HG03520 (cell line): ENCODE results near the gene PML.

ENCODE experiments used
- ATAC-seq: cut with Tn5 transposase; IDR thresholded peaks from one replicate; pipeline ENCODE4 v1.9.1; 2021; ENCODE audit warnings: mild to moderate bottlenecking, moderate library complexity; ENCODE audit not compliant: unreplicated experiment

The PML gene

DNA sequence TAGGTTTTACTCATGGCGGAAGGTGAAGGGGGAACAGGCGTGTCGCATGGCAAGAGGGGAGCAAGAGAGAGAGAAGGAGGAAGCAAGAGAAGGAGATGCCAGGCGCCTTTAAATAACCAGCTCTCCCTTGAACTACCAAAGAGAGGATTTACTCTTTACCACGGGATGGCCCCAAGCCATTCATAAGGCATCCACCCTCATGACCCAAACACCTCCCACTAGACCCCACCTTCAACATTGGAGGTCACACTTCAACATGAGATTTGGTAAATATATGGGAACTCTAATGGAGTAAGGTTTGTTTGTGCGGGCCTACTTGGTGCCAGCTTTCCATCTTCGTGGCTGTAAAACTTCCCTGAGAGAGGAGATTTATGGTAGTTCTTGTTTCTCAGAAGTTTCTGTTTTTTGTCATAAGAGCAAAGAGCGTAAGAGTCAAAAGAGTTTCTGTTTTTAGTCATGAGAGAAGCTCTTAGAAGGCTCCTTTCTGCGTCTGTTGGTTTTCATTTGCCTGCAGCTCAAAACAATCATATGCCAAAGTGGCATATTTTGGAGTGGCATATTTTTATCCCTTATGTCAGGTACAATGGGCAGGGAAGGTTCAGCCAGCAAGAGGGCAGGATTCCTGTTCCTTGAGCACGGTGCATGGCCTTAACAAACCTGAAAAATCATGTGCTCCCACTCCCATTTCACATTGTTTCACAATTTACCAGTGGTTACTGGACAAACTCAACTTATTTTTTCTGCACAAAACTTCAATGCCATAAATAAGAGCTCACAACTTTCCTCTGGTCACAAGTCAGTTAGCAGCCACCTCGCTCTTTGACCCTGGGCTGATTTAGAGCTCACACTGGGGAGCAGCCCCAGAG, 12.5 kb downstream of the PML start:
- no peak for ATAC-seq

DNA sequence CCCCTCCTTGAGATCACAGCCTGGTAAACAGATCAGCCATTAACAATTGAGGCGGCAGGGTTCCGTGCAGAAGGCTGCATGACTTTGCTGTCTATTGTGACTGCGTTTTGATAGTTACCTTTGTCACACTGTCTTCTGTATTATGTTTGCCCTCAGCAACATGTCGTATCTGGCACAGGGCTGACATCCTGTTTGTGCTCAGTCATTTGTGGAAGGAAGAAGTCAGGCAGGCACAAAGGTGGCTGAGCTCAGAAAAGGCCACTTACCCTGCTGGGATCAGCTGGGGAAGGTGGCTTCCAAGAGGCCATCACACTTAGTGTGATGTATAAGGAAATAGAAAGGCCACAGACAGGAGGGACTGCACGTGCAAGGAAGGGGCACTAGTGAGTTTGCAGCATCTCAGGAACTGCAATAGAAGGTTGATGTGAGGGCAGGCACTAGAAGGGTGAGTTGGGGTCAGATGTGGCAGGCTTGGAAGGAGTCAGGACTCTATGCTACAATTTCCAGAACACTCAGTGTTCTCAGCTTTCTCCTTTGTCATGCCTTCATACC, 13.4 kb downstream of the PML start:
- ATAC-seq, result no peak

DNA sequence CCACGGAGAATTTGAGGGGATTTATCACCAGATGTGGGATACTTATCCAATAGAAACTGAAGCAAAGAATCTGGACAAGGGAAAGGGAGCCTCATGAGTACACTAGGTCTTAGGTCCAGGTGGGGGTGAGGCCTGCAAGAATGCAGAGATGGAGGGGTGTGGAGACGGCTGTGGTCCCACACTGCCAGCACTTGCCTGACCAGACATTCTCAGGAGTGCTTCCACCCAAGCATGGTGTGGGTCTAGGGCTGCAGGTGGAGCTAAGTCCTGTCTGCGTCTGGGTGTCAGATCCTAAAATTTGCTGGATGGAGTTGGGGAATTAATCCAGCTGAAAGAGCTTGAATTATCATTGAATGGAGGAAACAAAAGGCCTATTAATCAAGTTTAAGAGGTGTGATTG, 14.4 kb downstream of the PML start:
- no peak for ATAC-seq

DNA sequence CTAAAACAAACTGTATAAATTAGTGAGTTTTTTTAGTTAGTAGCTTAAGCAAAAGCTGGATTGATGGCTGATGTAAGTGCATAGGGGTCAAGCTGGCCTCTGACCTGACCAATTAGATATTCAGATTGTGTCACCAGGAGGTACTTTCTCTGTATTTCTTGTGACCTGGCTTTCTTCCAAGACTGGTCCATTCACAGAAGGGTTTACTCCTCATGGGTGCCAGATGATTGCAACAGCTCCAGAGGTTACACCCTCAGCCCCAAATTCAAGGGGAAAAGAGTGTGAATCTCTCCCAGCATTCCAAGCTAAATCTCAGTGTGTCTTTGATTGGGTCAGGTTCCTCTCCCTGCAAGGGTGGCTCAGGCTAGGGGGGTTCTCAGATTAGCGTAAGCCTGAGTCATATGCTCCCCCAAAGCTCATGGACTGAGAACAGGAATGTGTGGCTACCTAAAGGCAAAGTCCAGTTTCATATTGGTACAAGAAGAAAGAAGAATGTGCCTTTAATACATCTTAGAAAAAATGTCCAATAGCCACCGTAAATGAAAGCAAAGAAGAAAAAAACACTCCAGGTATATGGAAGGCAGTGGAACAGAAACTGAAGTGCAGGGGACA, 16.5 kb downstream of the PML start:
- ATAC-seq, result no peak

DNA sequence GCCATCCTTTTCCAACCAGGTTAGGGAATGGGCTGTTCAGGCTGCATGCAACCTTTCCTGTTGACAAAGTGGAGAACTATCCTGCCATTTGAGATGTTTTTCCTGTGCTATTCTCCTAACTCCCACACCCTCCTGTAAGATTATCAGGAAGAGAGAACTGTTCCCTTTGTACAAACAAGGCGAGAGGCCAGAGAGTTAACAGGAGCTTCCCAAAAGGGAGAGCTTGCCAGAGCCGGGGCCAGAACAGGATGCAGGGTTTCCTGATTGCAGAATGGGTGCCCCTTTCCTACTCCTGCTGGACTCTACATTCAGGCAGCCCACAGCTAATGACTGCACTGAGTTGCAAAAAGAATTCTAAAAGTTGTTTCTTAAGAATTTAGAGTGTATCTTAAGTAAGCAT, 17.1 kb downstream of the PML start:
- ATAC-seq, result no peak

DNA sequence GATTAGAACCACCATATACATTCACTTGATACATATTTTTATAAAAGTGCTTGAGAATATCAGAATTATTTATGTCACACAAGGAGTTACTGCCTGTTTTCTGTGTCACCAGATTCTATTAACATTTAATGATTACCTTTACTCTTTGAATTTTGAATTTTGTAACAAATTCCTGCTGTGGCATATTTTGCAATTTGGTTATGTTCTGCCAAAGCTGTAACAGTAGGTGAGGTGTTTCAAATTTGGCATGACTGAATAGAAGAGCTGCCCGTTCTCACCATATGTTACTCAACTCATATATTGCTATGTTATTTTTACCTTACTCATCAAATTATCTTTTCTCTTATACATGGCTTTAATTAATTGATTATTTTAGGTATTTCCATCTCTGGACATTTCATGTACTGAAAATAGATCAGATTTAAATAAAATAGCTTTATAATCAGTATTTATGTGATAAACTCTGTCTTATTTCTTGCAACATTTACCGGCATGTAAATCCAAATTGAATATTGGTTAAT, 18.9 kb downstream of the PML start:
- no peak for ATAC-seq

DNA sequence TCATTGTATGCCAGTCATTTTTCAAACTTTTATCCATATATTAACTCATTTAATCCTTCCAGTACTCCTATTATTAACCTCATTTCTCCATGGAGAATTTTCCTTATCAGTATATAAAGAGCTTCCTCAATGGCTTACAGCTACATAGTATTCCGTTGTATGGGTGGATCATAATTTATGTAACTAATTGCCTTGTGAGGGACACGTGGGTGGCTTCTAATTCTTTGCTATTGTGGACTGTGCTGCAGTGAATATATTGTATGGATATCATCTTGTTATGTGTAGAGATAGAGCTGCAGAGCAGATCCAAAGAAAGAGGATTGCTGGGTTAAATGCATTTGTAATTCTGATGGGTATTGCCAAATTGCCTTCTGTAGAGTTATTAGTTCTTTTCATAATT, 25.2 kb downstream of the PML start:
- ATAC-seq, result no peak

DNA sequence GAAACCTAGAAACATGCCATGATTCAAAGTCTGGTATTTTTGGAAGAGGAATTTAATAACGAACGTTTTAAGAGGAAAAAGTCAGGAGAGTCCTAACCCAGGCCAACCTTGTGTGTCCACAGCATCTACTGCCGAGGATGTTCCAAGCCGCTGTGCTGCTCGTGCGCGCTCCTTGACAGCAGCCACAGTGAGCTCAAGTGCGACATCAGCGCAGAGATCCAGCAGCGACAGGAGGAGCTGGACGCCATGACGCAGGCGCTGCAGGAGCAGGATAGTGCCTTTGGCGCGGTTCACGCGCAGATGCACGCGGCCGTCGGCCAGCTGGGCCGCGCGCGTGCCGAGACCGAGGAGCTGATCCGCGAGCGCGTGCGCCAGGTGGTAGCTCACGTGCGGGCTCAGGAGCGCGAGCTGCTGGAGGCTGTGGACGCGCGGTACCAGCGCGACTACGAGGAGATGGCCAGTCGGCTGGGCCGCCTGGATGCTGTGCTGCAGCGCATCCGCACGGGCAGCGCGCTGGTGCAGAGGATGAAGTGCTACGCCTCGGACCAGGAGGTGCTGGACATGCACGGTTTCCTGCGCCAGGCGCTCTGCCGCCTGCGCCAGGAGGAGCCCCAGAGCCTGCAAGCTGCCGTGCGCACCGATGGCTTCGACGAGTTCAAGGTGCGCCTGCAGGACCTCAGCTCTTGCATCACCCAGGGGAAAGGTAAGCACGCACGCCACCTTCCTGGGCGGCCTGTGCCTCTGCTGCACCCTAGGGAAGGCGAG, 28.4 kb downstream of the PML start:
- no peak for ATAC-seq

DNA sequence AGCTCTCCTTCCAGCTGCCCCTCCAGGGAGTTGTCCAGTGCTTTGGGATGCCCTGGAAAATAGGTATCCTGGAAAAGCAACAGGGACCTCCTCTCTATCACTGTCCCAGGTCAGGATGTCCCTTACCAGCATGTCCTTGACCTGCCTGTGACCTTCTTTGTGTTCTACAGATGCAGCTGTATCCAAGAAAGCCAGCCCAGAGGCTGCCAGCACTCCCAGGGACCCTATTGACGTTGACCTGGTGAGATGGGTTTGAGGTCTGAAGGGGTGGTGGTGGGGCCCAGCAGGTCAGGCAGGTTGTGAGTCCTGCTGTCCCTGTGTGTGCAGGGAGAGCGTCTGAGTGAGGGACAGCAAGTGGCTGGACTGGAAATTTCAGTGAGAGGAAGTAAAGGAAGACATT, 30.2 kb downstream of the PML start:
- ATAC-seq, result no peak

DNA sequence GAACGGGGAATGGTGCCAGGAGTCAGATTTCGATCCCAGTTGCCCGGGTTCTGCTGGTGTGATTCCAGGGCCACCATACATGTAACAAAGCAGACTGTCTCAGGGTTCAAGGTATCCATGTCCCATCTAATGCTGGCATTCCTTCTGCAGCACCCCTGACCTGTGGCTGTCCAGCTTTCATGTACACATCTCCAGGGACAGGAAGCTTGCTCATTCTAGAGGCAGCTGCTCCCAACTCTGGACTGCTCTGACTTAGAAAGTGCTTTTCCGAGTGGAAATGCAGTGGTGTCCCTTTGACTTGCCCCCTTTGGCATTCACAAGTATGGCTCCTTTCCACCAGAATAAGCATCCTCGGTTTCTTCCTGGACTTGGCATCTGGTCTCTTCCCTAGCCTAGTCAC, 30.9 kb downstream of the PML start:
- ATAC-seq, result no peak

DNA sequence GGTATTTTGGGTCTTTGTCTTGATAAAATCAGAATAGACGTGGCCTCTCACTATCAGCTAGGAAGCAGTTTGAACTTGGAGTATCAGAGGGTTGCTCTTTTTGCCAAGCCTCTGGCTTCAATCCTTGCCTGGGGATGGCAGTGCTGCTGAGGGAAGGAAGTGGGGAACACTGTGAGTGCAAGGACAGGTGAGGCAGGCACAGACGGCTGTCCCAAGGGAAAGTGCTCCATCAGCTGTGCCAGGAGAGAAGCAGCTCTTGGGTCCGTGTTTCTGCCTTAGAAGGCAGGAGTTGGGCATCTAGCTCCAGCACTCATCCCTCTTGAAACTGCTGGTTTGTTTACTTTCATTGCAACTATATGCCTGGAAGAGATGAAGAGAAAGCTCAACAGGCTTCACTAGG, 33.2 kb downstream of the PML start:
- ATAC-seq, result no peak

DNA sequence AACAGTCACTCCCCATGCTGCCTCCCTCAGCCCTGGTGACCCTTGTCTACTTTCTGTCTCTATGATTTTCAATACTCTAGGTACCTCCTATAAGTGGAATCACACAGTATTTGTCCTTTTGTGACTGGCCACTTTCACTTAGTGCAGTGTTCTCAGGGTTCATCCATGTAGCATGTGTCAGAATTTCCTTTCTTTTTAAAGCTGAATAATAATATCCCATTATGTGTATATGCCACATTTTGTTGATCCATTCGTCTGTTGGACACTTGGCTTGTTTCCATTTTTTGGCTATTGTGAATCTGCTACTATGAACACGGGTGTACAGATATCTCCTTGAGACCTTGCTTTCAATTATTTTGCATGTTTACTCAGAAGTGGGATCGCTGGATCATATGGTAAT, 34.1 kb downstream of the PML start:
- no peak for ATAC-seq

DNA sequence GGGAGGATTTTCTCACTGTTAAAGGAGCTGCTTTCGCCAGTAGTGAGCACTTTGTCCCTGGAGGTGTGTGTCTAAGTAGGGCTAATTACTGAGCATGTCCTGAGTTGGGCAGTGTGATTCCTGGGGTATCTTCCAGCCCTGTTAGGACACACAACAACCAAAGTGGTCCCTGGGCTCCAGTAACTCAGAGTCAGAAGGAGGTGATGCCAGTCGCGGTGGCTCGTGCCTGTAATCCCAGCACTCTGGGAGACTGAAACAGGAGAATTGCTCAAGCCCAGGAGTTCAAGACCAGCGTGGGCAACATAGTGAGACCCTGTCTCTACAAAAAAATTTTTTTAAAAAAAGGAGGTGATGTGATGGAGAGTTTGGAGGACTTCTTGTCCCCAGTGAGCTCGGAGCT, 37.5 kb downstream of the PML start:
- ATAC-seq, result no peak

DNA sequence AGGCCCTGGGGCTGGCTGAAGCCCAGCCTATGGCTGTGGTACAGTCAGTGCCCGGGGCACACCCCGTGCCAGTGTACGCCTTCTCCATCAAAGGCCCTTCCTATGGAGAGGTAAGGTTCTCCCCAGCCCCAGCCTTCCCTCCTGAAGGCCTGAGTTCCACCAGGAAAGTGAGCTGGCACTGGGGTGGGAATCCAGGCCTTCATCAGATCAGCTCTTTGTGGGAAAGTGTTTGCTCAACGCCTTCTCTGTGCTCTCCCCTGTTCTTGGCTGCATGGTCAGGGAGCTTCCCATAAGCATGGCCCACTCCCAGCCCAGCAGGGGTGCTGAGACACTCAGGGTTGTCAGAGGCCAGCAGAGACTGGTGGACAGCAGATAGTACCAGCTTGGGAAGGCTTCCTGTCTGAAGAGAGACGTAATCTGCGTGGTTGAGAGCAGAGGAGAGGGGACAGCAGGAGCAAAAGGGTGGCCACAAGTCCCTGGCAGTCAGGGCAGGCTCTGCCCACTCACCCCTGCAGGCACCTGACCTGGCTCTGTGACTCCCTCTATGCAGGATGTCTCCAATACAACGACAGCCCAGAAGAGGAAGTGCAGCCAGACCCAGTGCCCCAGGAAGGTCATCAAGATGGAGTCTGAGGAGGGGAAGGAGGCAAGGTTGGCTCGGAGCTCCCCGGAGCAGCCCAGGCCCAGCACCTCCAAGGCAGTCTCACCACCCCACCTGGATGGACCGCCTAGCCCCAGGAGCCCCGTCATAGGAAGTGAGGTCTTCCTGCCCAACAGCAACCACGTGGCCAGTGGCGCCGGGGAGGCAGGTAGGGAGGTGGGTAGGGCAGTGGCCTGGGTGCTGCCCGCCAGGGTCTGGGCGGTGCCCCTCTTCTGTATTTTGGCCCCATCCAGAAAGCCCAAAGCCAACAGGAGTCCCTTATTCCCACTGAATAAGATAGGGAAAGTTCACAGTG, 38.4 kb downstream of the PML start:
- no peak for ATAC-seq

DNA sequence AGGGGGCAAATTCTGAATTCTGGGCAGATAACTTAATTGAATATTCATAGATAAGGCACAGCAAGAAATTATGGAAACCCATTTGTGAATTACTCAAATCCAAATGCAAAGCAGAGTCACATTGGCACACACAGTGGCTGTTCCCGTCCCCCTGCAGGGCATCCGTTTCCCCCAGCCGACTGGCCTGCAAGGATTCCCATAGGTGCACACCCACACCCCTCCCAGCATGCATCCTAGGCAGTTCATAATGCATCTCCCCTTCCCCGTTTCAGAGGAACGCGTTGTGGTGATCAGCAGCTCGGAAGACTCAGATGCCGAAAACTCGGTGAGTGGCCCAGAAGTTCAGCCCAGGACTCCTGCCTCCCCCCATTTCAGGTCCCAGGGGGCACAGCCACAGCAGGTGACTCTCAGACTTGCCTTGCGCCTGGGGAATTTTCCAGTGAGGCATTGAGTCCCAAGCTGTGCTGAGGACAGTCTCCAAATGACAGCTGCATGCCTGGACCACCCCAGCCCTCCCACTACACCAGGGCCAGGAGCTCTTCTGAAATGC, 39.8 kb downstream of the PML start:
- ATAC-seq, result no peak

DNA sequence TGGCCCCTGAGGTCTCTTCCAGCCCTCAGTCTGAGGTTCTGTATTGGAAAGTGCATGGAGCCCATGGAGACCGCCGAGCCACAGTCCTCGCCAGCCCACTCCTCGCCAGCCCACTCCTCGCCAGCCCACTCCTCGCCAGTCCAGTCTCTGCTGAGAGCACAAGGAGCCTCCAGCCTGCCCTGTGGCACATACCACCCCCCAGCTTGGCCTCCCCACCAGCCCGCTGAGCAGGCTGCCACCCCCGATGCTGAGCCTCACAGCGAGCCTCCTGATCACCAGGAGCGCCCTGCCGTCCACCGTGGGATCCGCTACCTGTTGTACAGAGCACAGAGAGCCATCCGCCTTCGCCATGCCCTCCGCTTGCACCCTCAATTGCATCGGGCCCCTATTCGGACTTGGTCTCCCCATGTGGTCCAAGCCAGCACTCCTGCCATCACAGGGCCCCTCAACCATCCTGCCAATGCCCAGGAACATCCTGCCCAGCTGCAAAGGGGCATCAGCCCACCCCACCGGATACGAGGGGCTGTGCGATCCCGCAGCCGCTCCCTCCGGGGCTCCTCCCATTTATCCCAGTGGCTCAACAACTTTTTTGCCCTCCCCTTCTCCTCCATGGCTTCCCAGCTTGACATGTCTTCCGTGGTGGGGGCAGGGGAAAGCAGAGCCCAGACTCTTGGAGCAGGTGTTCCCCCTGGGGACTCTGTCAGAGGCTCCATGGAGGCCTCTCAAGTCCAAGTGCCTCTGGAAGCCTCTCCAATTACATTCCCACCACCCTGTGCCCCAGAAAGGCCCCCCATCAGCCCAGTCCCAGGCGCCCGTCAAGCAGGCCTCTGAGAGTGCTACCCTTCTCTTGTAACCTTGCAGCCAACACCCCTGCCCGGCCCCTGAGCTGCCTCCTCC, 40.9 kb downstream of the PML start:
- no peak for ATAC-seq

DNA sequence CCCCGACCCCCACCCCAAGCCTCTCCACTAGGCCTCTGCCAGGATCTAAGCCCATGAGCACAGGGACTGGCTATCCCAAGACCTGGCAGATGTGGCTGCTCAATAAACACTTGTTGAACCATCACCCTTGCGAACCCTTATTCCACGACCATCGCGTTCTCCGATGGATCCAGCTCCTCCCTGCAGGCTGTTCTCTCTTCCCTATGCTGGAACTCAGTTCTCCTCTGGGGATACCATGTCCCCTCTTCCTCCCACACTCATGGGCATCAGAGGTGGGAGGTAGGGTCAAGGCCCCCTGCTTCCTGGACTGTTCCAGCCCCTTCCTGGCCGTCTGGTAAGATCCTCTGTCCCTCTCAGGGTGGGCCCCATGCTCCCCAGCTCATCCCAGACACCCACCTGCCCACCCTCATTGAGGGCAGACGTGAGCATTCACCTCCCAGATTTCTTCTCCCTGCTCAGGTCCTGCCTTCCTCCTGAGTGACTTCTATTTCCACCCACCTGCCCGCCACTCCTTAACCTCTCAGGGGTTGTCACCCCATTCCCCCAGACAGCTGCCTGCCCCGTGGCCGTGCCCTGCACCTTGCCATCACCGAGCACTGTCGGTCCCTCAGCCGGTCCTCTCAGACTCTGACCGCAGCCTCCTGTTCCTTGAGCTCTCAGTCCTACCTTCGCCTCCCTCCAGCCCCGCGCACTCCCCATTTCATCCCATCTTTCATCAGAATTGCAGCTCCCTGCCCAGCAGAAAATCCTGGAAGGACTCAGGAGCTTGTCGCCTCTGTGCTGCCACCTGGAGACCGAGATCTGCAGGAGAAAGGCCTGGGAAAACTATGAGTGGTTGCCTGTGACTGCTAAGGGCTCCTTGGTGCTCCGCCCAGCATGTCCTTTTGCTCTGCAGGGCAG, 42.0 kb downstream of the PML start:
- no peak for ATAC-seq
